Measurements from ENCODE around the gene ATP6V1C2.

Gene ATP6V1C2

GRCh38 chr2:10688921-10689807 lies 32.3 kb upstream of the ATP6V1C2 start:
- TF ChIP-seq ZFX (IDR thresholded peaks at IDR 0.05; ENCODE audit: borderline replicate concordance) (no peak), CTCF (IDR thresholded peaks at IDR 0.05) (no peak)
- peak overlapping the region; percentile 83 for H3K27ac ChIP-seq

- TF ChIP-seq CTCF (IDR thresholded peaks at IDR 0.05) (no peak), ZFX (IDR thresholded peaks at IDR 0.05; ENCODE audit: borderline replicate concordance) (no peak)
- H3K27ac ChIP-seq = no peak overlapping the region
Observed at GRCh38 chr2:10691521-10691920, 29.9 kb upstream of the ATP6V1C2 start.

GRCh38 chr2:10700078-10700803 lies 21.2 kb upstream of the ATP6V1C2 start:
- no peak overlapping the region for H3K27ac ChIP-seq
- TF ChIP-seq CTCF (IDR thresholded peaks at IDR 0.05) (no peak), ZFX (IDR thresholded peaks at IDR 0.05; ENCODE audit: borderline replicate concordance) (no peak)

- no peak for TF ChIP-seq CTCF (IDR thresholded peaks at IDR 0.05)
- no peak for TF ChIP-seq ZFX (IDR thresholded peaks at IDR 0.05; ENCODE audit: borderline replicate concordance)
- no peak overlapping the region for H3K27ac ChIP-seq
Observed at GRCh38 chr2:10704034-10704594, 17.3 kb upstream of the ATP6V1C2 start.

- no peak overlapping the region for H3K27ac ChIP-seq
- TF ChIP-seq ZFX (IDR thresholded peaks at IDR 0.05; ENCODE audit: borderline replicate concordance) (no peak), CTCF (IDR thresholded peaks at IDR 0.05) (no peak)
Observed at GRCh38 chr2:10706033-10706432, 15.4 kb upstream of the ATP6V1C2 start.

GRCh38 chr2:10707831-10708230 lies 13.6 kb upstream of the ATP6V1C2 start:
- no peak for TF ChIP-seq CTCF (IDR thresholded peaks at IDR 0.05)
- TF ChIP-seq ZFX (IDR thresholded peaks at IDR 0.05; ENCODE audit: borderline replicate concordance) = no peak
- no peak overlapping the region for H3K27ac ChIP-seq
